Adrenal gland (tissue), 12 donors: ENCODE results near the gene ATP6V0A4. TPM values are rescaled to one million over a fixed set of nuclear protein-coding genes. Genes with fewer than 3 reads are reported as not detected.
"Not testable (repeated sequence)": the region's sequence is repeated elsewhere in the genome, so short reads cannot be mapped to it uniquely, and the experiment has no call there.

Experiments
- DNase-seq, 7 donors: peaks; one replicate each; pipeline ENCODE4 v3.0.0-alpha.2; 2019 to 2020
- H3K27ac ChIP-seq, 5 donors: fragments of 200-600 bp; sonication (generic) in 4 of 5; 1 replicate in 3 of 5; 2 replicates in 2 of 5; pipeline versions ENCODE4 v1.5.1 to v1.8.0; 2016 to 2020; ENCODE audit warnings: mild to moderate bottlenecking in 1 of 5
- H3K27me3 ChIP-seq: fragments of 200-600 bp; 2 replicates; pipeline ENCODE4 v1.8.0; 2021
- H3K36me3 ChIP-seq, 2 donors: fragments of 200-600 bp; replicated peaks in 1 of 2; 1 replicate in 1 of 2; 2 replicates in 1 of 2; pipeline versions ENCODE4 v1.5.1 to v1.8.0; 2018 to 2022
- H3K4me1 ChIP-seq, 2 donors: fragments of 200-600 bp; replicated peaks in 1 of 2; 1 replicate in 1 of 2; 2 replicates in 1 of 2; pipeline versions ENCODE4 v1.5.1 to v1.8.0; 2018 to 2021
- H3K4me3 ChIP-seq, 4 donors: fragments of 200-600 bp; sonication (generic) in 3 of 4; one replicate each; pipeline ENCODE4 v1.5.1; 2016 to 2018
- H3K9me3 ChIP-seq, 3 donors: fragments of 200-600 bp; sonication (generic) in 1 of 3; replicated peaks in 1 of 3; 1 replicate in 2 of 3; 2 replicates in 1 of 3; pipeline versions ENCODE4 v1.5.1 to v1.8.0; 2016 to 2021
- CTCF ChIP-seq, 6 experiments: fragments of 450-650 bp in 4 of 6; fragments of 200-600 bp in 2 of 6; sonication (generic) in 1 of 6; IDR thresholded peaks; 1 replicate in 5 of 6; 2 replicates in 1 of 6; pipeline versions ENCODE4 v1.5.1 to v1.8.0; 2016 to 2021; ENCODE audit warnings: antibody characterized with exemption in 6 of 6, mild to moderate bottlenecking in 2 of 6, moderate library complexity in 1 of 6
- POLR2A ChIP-seq, 2 donors: fragments of 450-650 bp; IDR thresholded peaks; one replicate each; pipeline ENCODE4 v1.6.1; 2017; ENCODE audit warnings: antibody characterized with exemption in 2 of 2, mild to moderate bottlenecking in 2 of 2, moderate library complexity in 1 of 2
- WGBS, 4 donors: extraction: QIAGEN DNeasy Blood & Tissue Kit in 2 of 4; methylation state at CpG; one replicate each; pipeline versions ENCODE4 v1.1.5 to v1.1.7; 2013 to 2017; 5-methylcytosine and 5-hydroxymethylcytosine counted together
- intact Hi-C, 2 donors: fragments of 100-400 bp; cut with DNase I; formaldehyde crosslinking; loops; one replicate each; pipeline versions ENCODE4 v1.14.1 to v1.15.0; 2022 to 2023
- polyA plus RNA-seq, 3 donors: library from polyadenylated mRNA; stranded (reverse); fragments of 200-250 nt in 2 of 3; fragments of 350-450 nt in 1 of 3; fragmentation: Illumina TruSeq in 1 of 3; extraction: RNeasy Lipid Tissue Mini Kit (QIAGEN cat#74804) in 1 of 3; gene quantifications; one replicate each; pipeline ENCODE4 v1.2.3, GENCODE V29; 2013 to 2014
- total RNA-seq, 9 donors: library from RNA; depleted of rRNA in 4 of 9; stranded (reverse); fragments of >200 nt in 4 of 9; fragments of 120-200 nt in 1 of 9; fragmentation: NEBNext Ultra II Directional in 1 of 9; extraction: Animal tissue kit (Norgen Biotek cat#: 25700) in 1 of 9; gene quantifications; one replicate each; pipeline versions ENCODE4 v1.1.0 to v1.2.4, GENCODE V29; 2013 to 2023
- donor health status: healthy with polysubstance abuse.
- donor health status: Bipolar disorder and iron deficiency.
- donor health status: DM: yes; HTN: yes; CAD: no.
- donor health status: DM: no; HTN: no; CAD: no.
- donor health status: DM: no; HTN: no; CAD: no.
- donor health status: DM: yes; HTN: yes; CAD: no.

ATP6V0A4 gene
- total and polyA plus RNA-seq, 12 donors: 0.22 TPM; not detected in 11

- H3K27me3 ChIP-seq: no peaks in the 10 kb centered on the region
- no peak overlapping the region for H3K4me3 ChIP-seq
- DNase-seq: no peak
- TF ChIP-seq POLR2A (IDR thresholded peaks at IDR 0.05): no peak
- TF ChIP-seq CTCF (IDR thresholded peaks at IDR 0.05): no peak
- intact Hi-C loops: no loop called here
- H3K27ac ChIP-seq: no peak overlapping the region
- no peaks in the 10 kb centered on the region for H3K36me3 ChIP-seq
- 77 to 91% (median 84%) methylated on average over 1 of the region's 1 CpG for WGBS, 4 donors
- H3K9me3 ChIP-seq: no peaks in the 10 kb centered on the region
- no peaks in the 10 kb centered on the region for H3K4me1 ChIP-seq
These were observed 18.7 kb upstream of the ATP6V0A4 start for GRCh38 chr7:138816650-138817049.

GRCh38 chr7:138814816-138815332, 16.9 kb upstream of the ATP6V0A4 start:
- Histone ChIP-seq H3K4me3 (no peak overlapping the region), H3K27me3 (no peaks in the 10 kb centered on the region), H3K36me3 (no peaks in the 10 kb centered on the region), H3K4me1 (no peaks in the 10 kb centered on the region), H3K27ac (no peak overlapping the region), H3K9me3 (no peaks in the 10 kb centered on the region)
- TF ChIP-seq CTCF (IDR thresholded peaks at IDR 0.05): no peak
- TF ChIP-seq POLR2A (IDR thresholded peaks at IDR 0.05): no peak
- DNase-seq: no peak
- intact Hi-C loops: no loop called here
- 65 to 74% (median 69%) methylated on average over 1 of the region's 1 CpG for WGBS, 4 donors

- Histone ChIP-seq H3K9me3 (no peaks in the 10 kb centered on the region), H3K4me3 (no peak overlapping the region), H3K27ac (no peak overlapping the region), H3K36me3 (no peaks in the 10 kb centered on the region), H3K4me1 (no peaks in the 10 kb centered on the region), H3K27me3 (no peaks in the 10 kb centered on the region)
- intact Hi-C loops: no loop called here
- no peak for DNase-seq
- TF ChIP-seq CTCF (IDR thresholded peaks at IDR 0.05) (no peak), POLR2A (IDR thresholded peaks at IDR 0.05) (no peak)
- WGBS, 4 donors: 68 to 81% (median 71%) methylated on average over 2 of the region's 2 CpGs
These were observed 15.9 kb upstream of the ATP6V0A4 start for GRCh38 chr7:138813945-138814344.

- 82 to 100% (median 88%) methylated on average over 1 to 2 of the region's 2 CpGs for WGBS, 4 donors
- H3K27ac ChIP-seq, intact Hi-C loops, H3K4me3 ChIP-seq, H3K4me1 ChIP-seq, H3K36me3 ChIP-seq, DNase-seq, H3K9me3 ChIP-seq, H3K27me3 ChIP-seq: not testable (repeated sequence)
These were observed 13.3 kb upstream of the ATP6V0A4 start for GRCh38 chr7:138811327-138811726.

- H3K4me3 ChIP-seq: no peak overlapping the region
- no peak overlapping the region for H3K27ac ChIP-seq
- H3K9me3 ChIP-seq: no peaks in the 10 kb centered on the region
- 85 to 94% (median 89%) methylated on average over 3 to 4 of the region's 4 CpGs for WGBS, 4 donors
- H3K4me1 ChIP-seq: no peaks in the 10 kb centered on the region
- H3K36me3 ChIP-seq: no peaks in the 10 kb centered on the region
- no peaks in the 10 kb centered on the region for H3K27me3 ChIP-seq
- DNase-seq: no peak
- intact Hi-C loops: no loop called here
- no peak for TF ChIP-seq CTCF (IDR thresholded peaks at IDR 0.05)
- TF ChIP-seq POLR2A (IDR thresholded peaks at IDR 0.05): no peak
These were observed 11.3 kb upstream of the ATP6V0A4 start for GRCh38 chr7:138809346-138809745.
